Body of pancreas (tissue), 4 donors: ENCODE data around the gene FYB2. TPM values are rescaled to one million over a fixed set of nuclear protein-coding genes. Genes with fewer than 3 reads are reported as not detected.

ENCODE experiments used
- ATAC-seq: fragments of 150-250 bp; one replicate; pipeline ENCODE4 v1.9.1; 2016
- DNase-seq, 4 donors: peaks; one replicate each; pipeline ENCODE4 v3.0.0-alpha.2; 2019
- H3K27ac ChIP-seq, 4 donors: fragments of 200-600 bp; sonication (generic); 1 replicate in 3 of 4; 2 replicates in 1 of 4; pipeline versions ENCODE4 v1.5.1 to v1.6.1; 2016 to 2019; ENCODE audit warnings: mild to moderate bottlenecking in 1 of 4, mixed read lengths in 1 of 4, moderate library complexity in 1 of 4
- H3K27me3 ChIP-seq, 2 donors: fragments of 200-600 bp; sonication (generic); one replicate each; pipeline ENCODE4 v1.6.0; 2016; ENCODE audit warnings: mild to moderate bottlenecking in 1 of 2
- H3K36me3 ChIP-seq, 2 donors: fragments of 200-600 bp; sonication (generic); replicated peaks in 1 of 2; 2 replicates each; pipeline ENCODE4 v1.5.1; 2016; ENCODE audit warnings: low read depth in 2 of 2; ENCODE audit not compliant: insufficient read depth in 1 of 2
- H3K4me1 ChIP-seq: fragments of 200-600 bp; sonication (generic); one replicate; pipeline ENCODE4 v1.6.0; 2016
- H3K4me3 ChIP-seq, 2 donors: fragments of 200-600 bp; sonication (generic); 1 replicate in 1 of 2; 2 replicates in 1 of 2; pipeline ENCODE4 v1.5.1; 2016 to 2019
- H3K9me3 ChIP-seq, 3 donors: fragments of 200-600 bp; sonication (generic); 1 replicate in 2 of 3; 2 replicates in 1 of 3; pipeline ENCODE4 v1.5.1; 2016
- CTCF ChIP-seq, 7 experiments: fragments of 450-650 bp in 4 of 7; fragments of 200-600 bp in 3 of 7; sonication (generic) in 3 of 7; IDR thresholded peaks; one replicate each; pipeline ENCODE4 v1.5.1; 2016 to 2019; ENCODE audit warnings: antibody characterized with exemption in 7 of 7
- POLR2A ChIP-seq, 3 donors: fragments of 450-650 bp; IDR thresholded peaks; one replicate each; pipeline ENCODE4 v1.6.1; 2016; ENCODE audit warnings: antibody characterized with exemption in 3 of 3, mild to moderate bottlenecking in 2 of 3
- WGBS, 2 donors: methylation state at CpG; one replicate each; pipeline ENCODE4 v1.1.5; 2017; 5-methylcytosine and 5-hydroxymethylcytosine counted together
- intact Hi-C: fragments of 100-400 bp; cut with DNase I; formaldehyde crosslinking; loops from one replicate; pipeline ENCODE4 v1.15.1; 2023
- total RNA-seq, 2 donors: library from RNA; depleted of rRNA; stranded (reverse); fragments of >200 nt; gene quantifications; one replicate each; pipeline ENCODE4 v1.1.0, GENCODE V29; 2016

FYB2 gene
- total RNA-seq, 2 donors from 2014 or later: 2.3 to 3.4 TPM

GRCh38 chr1:56852476-56852875 is 33.3 kb upstream of the FYB2 start:
- H3K27ac ChIP-seq: no peak overlapping the region
- TF ChIP-seq CTCF (IDR thresholded peaks at IDR 0.05): no peak
- TF ChIP-seq POLR2A (IDR thresholded peaks at IDR 0.05): no peak
- WGBS, 2 donors: 0 to 100% methylated on average over 1 of the region's 1 CpG
- H3K36me3 ChIP-seq: no peaks in the 10 kb centered on the region
- H3K9me3 ChIP-seq: no peaks in the 10 kb centered on the region
- ATAC-seq (no peak), DNase-seq (no peak)
- H3K4me3 ChIP-seq: no peak overlapping the region
- peaks cover 19% of the 10 kb centered on the region for H3K4me1 ChIP-seq
- intact Hi-C loops: no loop called here
- no peaks in the 10 kb centered on the region for H3K27me3 ChIP-seq

- H3K4me1 ChIP-seq: peaks cover 18% of the 10 kb centered on the region
- DNase-seq (no peak), ATAC-seq (no peak)
- TF ChIP-seq POLR2A (IDR thresholded peaks at IDR 0.05): no peak
- intact Hi-C loops: no loop called here
- 81 to 88% methylated on average over 5 of the region's 5 CpGs for WGBS, 2 donors
- no peaks in the 10 kb centered on the region for H3K9me3 ChIP-seq
- H3K36me3 ChIP-seq: no peaks in the 10 kb centered on the region
- H3K27me3 ChIP-seq: no peaks in the 10 kb centered on the region
- H3K27ac ChIP-seq: no peak overlapping the region
- H3K4me3 ChIP-seq: no peak overlapping the region
These were observed 31.7 kb upstream of the FYB2 start for GRCh38 chr1:56850922-56851321.

- no peak for ATAC-seq
- H3K9me3 ChIP-seq: no peaks in the 10 kb centered on the region
- no peak overlapping the region for H3K27ac ChIP-seq
- peaks cover 16% of the 10 kb centered on the region for H3K4me1 ChIP-seq
- no peak for TF ChIP-seq CTCF (IDR thresholded peaks at IDR 0.05)
- no peak for TF ChIP-seq POLR2A (IDR thresholded peaks at IDR 0.05)
- 85 to 93% methylated on average over 2 of the region's 2 CpGs for WGBS, 2 donors
- no peaks in the 10 kb centered on the region for H3K36me3 ChIP-seq
- H3K4me3 ChIP-seq: no peak overlapping the region
- intact Hi-C loops: no loop called here
- DNase-seq: no peak
- no peaks in the 10 kb centered on the region for H3K27me3 ChIP-seq
These were observed 31.2 kb upstream of the FYB2 start for GRCh38 chr1:56850411-56850810.

GRCh38 chr1:56849750-56850149 is 30.5 kb upstream of the FYB2 start:
- no peaks in the 10 kb centered on the region for H3K9me3 ChIP-seq
- H3K4me3 ChIP-seq: no peak overlapping the region
- H3K4me1 ChIP-seq: peaks cover 9% of the 10 kb centered on the region
- WGBS, 2 donors: 84 to 90% methylated on average over 7 of the region's 7 CpGs
- H3K27ac ChIP-seq: no peak overlapping the region
- DNase-seq (no peak), ATAC-seq (no peak)
- intact Hi-C loops: no loop called here
- H3K36me3 ChIP-seq: no peaks in the 10 kb centered on the region
- no peaks in the 10 kb centered on the region for H3K27me3 ChIP-seq
- no peak for TF ChIP-seq CTCF (IDR thresholded peaks at IDR 0.05)
- TF ChIP-seq POLR2A (IDR thresholded peaks at IDR 0.05): no peak

- WGBS, 2 donors: 83 to 91% methylated on average over 3 of the region's 3 CpGs
- no peak for TF ChIP-seq POLR2A (IDR thresholded peaks at IDR 0.05)
- no peak for TF ChIP-seq CTCF (IDR thresholded peaks at IDR 0.05)
- Histone ChIP-seq H3K27ac (no peak overlapping the region), H3K9me3 (no peaks in the 10 kb centered on the region), H3K27me3 (no peaks in the 10 kb centered on the region), H3K36me3 (no peaks in the 10 kb centered on the region), H3K4me3 (no peak overlapping the region), H3K4me1 (no peaks in the 10 kb centered on the region)
- intact Hi-C loops: no loop called here
- ATAC-seq (no peak), DNase-seq (no peak)
These were observed 26.1 kb upstream of the FYB2 start for GRCh38 chr1:56845343-56845742.
